Neural cell (in vitro differentiated cells): Measurements from ENCODE around the gene FAM83B. TPM values are rescaled to one million over a fixed set of nuclear protein-coding genes. Genes with fewer than 3 reads are reported as not detected.
"Not testable (repeated sequence)": the region's sequence is repeated elsewhere in the genome, so short reads cannot be mapped to it uniquely, and the experiment has no call there.

Experiments
- H2AFZ ChIP-seq: fragments of 200-600, 300-800 bp; sonication (generic), shearing (Covaris generic); 2 replicates; pipeline ENCODE4 v1.6.0; 2014; ENCODE audit warnings: low read depth, mild to moderate bottlenecking, antibody characterized with exemption, low read length, moderate library complexity
- H3F3A ChIP-seq: fragments of 200-600 bp; shearing (Covaris generic); 2 replicates; pipeline ENCODE4 v1.6.1; 2016; ENCODE audit warnings: mild to moderate bottlenecking, moderate library complexity, mixed read lengths, antibody characterized with exemption, low read length; ENCODE audit not compliant: insufficient read depth, poor library complexity, severe bottlenecking
- H3K27ac ChIP-seq: fragments of 200-600, 300-800 bp; sonication (generic), shearing (Covaris generic); 2 replicates; pipeline ENCODE4 v1.5.1; 2014; ENCODE audit warnings: mild to moderate bottlenecking, low read length, moderate library complexity
- H3K27me3 ChIP-seq: fragments of 300-800, 200-600 bp; sonication (generic), shearing (Covaris generic); 2 replicates; pipeline ENCODE4 v1.6.0; 2014; ENCODE audit warnings: mild to moderate bottlenecking, low read depth, low read length, moderate library complexity; ENCODE audit not compliant: insufficient read depth
- H3K36me3 ChIP-seq: fragments of 300-800, 200-600 bp; sonication (generic), shearing (Covaris generic); 2 replicates; pipeline ENCODE4 v1.5.1; 2014; ENCODE audit warnings: mild to moderate bottlenecking, antibody characterized with exemption, low read length, moderate library complexity; ENCODE audit not compliant: insufficient read depth
- H3K4me2 ChIP-seq: fragments of 300-800, 200-600 bp; sonication (generic), shearing (Covaris generic); 2 replicates; pipeline ENCODE4 v1.6.0; 2014; ENCODE audit warnings: mild to moderate bottlenecking, low read length
- H3K4me3 ChIP-seq: fragments of 300-800, 200-600 bp; sonication (generic), shearing (Covaris generic); 2 replicates; pipeline ENCODE4 v1.5.1; 2014; ENCODE audit warnings: mild to moderate bottlenecking, low read length, moderate library complexity
- H3K79me2 ChIP-seq: fragments of 200-600 bp; shearing (Covaris generic); replicated peaks from 2 replicates; pipeline ENCODE4 v1.6.0; 2014; ENCODE audit warnings: mild to moderate bottlenecking, low read length, moderate library complexity; ENCODE audit not compliant: insufficient read depth
- H3K9ac ChIP-seq: fragments of 300-800, 200-600 bp; sonication (generic), shearing (Covaris generic); 2 replicates; pipeline ENCODE4 v1.6.1; 2016; ENCODE audit warnings: mild to moderate bottlenecking, low read length, mixed read lengths
- H3K9me2 ChIP-seq: fragments of 200-600 bp; shearing (Covaris generic); 2 replicates; pipeline ENCODE4 v1.6.1; 2016; ENCODE audit warnings: mild to moderate bottlenecking, low read length, mixed read lengths; ENCODE audit not compliant: insufficient read depth
- H3K9me3 ChIP-seq: fragments of 200-600, 300-800 bp; sonication (generic), shearing (Covaris generic); 2 replicates; pipeline ENCODE4 v1.6.1; 2016; ENCODE audit warnings: mild to moderate bottlenecking, mixed run types, low read length, moderate library complexity, mixed read lengths
- H4K20me1 ChIP-seq: fragments of 200-600 bp; shearing (Covaris generic); 2 replicates; pipeline ENCODE4 v1.6.1; 2016; ENCODE audit warnings: mild to moderate bottlenecking, mixed run types; ENCODE audit not compliant: insufficient read depth
- EP300 ChIP-seq: fragments of 450-650 bp; conservative IDR thresholded peaks from 2 replicates; pipeline ENCODE4 v1.6.1; 2014; ENCODE audit warnings: antibody characterized with exemption, mild to moderate bottlenecking, moderate library complexity; ENCODE audit not compliant: poor library complexity, severe bottlenecking
- EZH2 ChIP-seq: fragments of 200-600, 300-800 bp; shearing (Covaris generic), sonication (generic); IDR thresholded peaks from 2 replicates; pipeline ENCODE4 v1.6.1; 2014; ENCODE audit warnings: antibody characterized with exemption, low read length, borderline replicate concordance, mild to moderate bottlenecking; ENCODE audit not compliant: insufficient read depth, poor library complexity, severe bottlenecking
- MXI1 ChIP-seq: fragments of 450-650 bp; conservative IDR thresholded peaks from 2 replicates; pipeline ENCODE4 v1.6.1; 2014; ENCODE audit warnings: antibody characterized with exemption, mild to moderate bottlenecking; ENCODE audit not compliant: poor library complexity, severe bottlenecking
- POLR2AphosphoS5 ChIP-seq: IDR thresholded peaks from 2 replicates; pipeline ENCODE4 v1.6.1; 2012
- RAD21 ChIP-seq: fragments of 450-650 bp; conservative IDR thresholded peaks from 2 replicates; pipeline ENCODE4 v1.6.1; 2014; ENCODE audit warnings: antibody characterized with exemption, mild to moderate bottlenecking, moderate library complexity
- SMC3 ChIP-seq: fragments of 450-650 bp; conservative IDR thresholded peaks from 2 replicates; pipeline ENCODE4 v1.6.1; 2014; ENCODE audit warnings: antibody characterized with exemption, mild to moderate bottlenecking, moderate library complexity; ENCODE audit not compliant: poor library complexity
- TAF1 ChIP-seq: IDR thresholded peaks from 2 replicates; pipeline ENCODE4 v1.6.1; 2012; ENCODE audit warnings: low read depth
- polyA minus RNA-seq: library from RNA; depleted of rRNA, polyadenylated mRNA; stranded (reverse); fragments of >200 nt; gene quantifications from 2 replicates; pipeline ENCODE4 v1.2.3, GENCODE V29; 2014
- polyA plus RNA-seq: library from polyadenylated mRNA; depleted of rRNA; stranded (reverse); fragments of >200 nt; gene quantifications from 2 replicates; pipeline ENCODE4 v1.2.3, GENCODE V29; 2014
- TF ChIP-seq, protein P1 (sequence below): fragments of 450-650 bp; IDR thresholded peaks from 2 replicates; pipeline ENCODE4 v1.5.1; 2014; ENCODE audit warnings: antibody characterized with exemption, mild to moderate bottlenecking, moderate library complexity; ENCODE audit not compliant: poor library complexity, severe bottlenecking
- TF ChIP-seq, protein P2 (sequence below): IDR thresholded peaks from 2 replicates; pipeline ENCODE4 v1.6.1; 2012; ENCODE audit warnings: borderline replicate concordance

Gene FAM83B, protein sequence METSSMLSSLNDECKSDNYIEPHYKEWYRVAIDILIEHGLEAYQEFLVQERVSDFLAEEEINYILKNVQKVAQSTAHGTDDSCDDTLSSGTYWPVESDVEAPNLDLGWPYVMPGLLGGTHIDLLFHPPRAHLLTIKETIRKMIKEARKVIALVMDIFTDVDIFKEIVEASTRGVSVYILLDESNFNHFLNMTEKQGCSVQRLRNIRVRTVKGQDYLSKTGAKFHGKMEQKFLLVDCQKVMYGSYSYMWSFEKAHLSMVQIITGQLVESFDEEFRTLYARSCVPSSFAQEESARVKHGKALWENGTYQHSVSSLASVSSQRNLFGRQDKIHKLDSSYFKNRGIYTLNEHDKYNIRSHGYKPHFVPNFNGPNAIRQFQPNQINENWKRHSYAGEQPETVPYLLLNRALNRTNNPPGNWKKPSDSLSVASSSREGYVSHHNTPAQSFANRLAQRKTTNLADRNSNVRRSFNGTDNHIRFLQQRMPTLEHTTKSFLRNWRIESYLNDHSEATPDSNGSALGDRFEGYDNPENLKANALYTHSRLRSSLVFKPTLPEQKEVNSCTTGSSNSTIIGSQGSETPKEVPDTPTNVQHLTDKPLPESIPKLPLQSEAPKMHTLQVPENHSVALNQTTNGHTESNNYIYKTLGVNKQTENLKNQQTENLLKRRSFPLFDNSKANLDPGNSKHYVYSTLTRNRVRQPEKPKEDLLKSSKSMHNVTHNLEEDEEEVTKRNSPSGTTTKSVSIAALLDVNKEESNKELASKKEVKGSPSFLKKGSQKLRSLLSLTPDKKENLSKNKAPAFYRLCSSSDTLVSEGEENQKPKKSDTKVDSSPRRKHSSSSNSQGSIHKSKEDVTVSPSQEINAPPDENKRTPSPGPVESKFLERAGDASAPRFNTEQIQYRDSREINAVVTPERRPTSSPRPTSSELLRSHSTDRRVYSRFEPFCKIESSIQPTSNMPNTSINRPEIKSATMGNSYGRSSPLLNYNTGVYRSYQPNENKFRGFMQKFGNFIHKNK
- polyA plus RNA-seq (not detected in 2 replicates), polyA minus RNA-seq (not detected in 2 replicates)

DNA sequence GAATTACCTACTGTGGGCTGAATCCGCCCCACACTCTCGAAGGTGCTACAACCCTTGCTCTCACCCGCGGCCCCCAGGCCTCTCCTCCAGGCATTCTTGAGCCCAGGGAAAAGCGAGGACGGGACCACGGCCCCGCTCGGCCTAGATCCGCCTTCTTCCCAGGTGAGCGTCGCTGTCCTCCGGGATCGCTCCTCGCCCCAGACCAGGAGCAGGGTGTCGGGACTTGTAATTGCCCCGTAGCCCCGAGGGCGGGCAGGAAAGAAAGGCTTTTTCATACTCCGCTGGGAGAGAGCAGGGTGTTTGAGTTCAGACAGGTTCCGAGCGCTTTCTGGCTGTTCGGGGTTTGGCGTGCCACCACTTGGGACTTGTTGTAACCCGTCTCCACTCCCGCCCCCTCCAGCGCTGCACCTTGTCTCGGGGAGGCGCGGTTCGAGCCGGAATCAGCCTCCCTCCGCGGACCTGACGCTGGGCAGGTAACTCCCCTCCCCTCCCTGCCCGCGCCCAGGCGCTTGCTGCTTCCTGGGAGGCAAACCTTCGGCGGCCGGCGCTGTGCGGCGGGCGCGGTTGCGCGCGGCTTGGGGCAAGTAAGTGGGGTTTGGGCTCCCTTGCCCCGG is at the start of gene FAM83B:
TSS of gene FAM83B (plus strand) at position 529 of the 614 bp plus-strand sequence. CDS start 23,476 bp downstream, outside the sequence.
- H3K4me2 ChIP-seq = peak within 1 kb of the TSS; percentile 35
- H3K9ac ChIP-seq = no peak within 1 kb of the TSS
- H3K27ac ChIP-seq = no peak within 1 kb of the TSS
- no peaks in the 10 kb centered on the region for H3F3A ChIP-seq
- no peaks in the 10 kb centered on the region for H3K36me3 ChIP-seq
- TF ChIP-seq, protein P1, sequence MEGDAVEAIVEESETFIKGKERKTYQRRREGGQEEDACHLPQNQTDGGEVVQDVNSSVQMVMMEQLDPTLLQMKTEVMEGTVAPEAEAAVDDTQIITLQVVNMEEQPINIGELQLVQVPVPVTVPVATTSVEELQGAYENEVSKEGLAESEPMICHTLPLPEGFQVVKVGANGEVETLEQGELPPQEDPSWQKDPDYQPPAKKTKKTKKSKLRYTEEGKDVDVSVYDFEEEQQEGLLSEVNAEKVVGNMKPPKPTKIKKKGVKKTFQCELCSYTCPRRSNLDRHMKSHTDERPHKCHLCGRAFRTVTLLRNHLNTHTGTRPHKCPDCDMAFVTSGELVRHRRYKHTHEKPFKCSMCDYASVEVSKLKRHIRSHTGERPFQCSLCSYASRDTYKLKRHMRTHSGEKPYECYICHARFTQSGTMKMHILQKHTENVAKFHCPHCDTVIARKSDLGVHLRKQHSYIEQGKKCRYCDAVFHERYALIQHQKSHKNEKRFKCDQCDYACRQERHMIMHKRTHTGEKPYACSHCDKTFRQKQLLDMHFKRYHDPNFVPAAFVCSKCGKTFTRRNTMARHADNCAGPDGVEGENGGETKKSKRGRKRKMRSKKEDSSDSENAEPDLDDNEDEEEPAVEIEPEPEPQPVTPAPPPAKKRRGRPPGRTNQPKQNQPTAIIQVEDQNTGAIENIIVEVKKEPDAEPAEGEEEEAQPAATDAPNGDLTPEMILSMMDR = no peak
- no peak for TF ChIP-seq POLR2AphosphoS5
- TF ChIP-seq RAD21 = no peak
- no peak for TF ChIP-seq EP300
- TF ChIP-seq SMC3 = no peak
- TF ChIP-seq TAF1 = no peak
- TF ChIP-seq MXI1 = no peak
- TF ChIP-seq, protein P2, sequence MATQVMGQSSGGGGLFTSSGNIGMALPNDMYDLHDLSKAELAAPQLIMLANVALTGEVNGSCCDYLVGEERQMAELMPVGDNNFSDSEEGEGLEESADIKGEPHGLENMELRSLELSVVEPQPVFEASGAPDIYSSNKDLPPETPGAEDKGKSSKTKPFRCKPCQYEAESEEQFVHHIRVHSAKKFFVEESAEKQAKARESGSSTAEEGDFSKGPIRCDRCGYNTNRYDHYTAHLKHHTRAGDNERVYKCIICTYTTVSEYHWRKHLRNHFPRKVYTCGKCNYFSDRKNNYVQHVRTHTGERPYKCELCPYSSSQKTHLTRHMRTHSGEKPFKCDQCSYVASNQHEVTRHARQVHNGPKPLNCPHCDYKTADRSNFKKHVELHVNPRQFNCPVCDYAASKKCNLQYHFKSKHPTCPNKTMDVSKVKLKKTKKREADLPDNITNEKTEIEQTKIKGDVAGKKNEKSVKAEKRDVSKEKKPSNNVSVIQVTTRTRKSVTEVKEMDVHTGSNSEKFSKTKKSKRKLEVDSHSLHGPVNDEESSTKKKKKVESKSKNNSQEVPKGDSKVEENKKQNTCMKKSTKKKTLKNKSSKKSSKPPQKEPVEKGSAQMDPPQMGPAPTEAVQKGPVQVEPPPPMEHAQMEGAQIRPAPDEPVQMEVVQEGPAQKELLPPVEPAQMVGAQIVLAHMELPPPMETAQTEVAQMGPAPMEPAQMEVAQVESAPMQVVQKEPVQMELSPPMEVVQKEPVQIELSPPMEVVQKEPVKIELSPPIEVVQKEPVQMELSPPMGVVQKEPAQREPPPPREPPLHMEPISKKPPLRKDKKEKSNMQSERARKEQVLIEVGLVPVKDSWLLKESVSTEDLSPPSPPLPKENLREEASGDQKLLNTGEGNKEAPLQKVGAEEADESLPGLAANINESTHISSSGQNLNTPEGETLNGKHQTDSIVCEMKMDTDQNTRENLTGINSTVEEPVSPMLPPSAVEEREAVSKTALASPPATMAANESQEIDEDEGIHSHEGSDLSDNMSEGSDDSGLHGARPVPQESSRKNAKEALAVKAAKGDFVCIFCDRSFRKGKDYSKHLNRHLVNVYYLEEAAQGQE = no peak
- no peak for TF ChIP-seq EZH2
- H2AFZ ChIP-seq = no peak within 1 kb of the TSS
- no peaks in the 10 kb centered on the region for H4K20me1 ChIP-seq
- no peaks in the 10 kb centered on the region for H3K79me2 ChIP-seq
- peak within 1 kb of the TSS; percentile 68 for H3K4me3 ChIP-seq
- H3K27me3 ChIP-seq = peaks cover 34% of the 10 kb centered on the region
- no peaks in the 10 kb centered on the region for H3K9me2 ChIP-seq
- no peaks in the 10 kb centered on the region for H3K9me3 ChIP-seq

DNA sequence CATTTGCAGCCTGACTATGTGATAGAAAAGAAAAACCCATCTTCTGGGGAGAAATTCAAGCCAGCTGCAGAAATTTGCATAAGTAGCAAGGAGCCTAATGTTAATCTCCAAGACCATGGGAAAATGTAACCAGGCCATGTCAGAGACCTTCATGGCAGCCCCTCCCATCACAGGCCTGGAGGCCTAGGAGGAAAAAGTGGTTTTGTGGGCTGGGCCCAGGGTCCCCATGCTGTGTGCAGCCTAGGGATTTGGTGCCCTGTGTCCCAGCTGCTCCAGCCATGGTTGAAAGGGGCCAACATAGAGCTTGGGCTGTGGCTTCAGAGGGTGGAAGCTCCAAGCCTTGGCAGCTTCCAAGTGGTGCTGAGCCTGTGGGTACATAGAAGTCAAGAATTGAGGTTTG is 49.7 kb upstream of the FAM83B start:
- not testable (repeated sequence) for H2AFZ ChIP-seq, H3K27ac ChIP-seq, H3K9me2 ChIP-seq, H3K36me3 ChIP-seq, H4K20me1 ChIP-seq, H3K27me3 ChIP-seq, H3K4me2 ChIP-seq, H3K9me3 ChIP-seq, H3F3A ChIP-seq, H3K9ac ChIP-seq, H3K4me3 ChIP-seq, H3K79me2 ChIP-seq
